ENCODE results near the gene SPRY2. TPM values are rescaled to one million over a fixed set of nuclear protein-coding genes. Genes with fewer than 3 reads are reported as not detected.

SPRY2 gene

GRCh38 chr13:80290591-80290990 is 50.3 kb downstream of the SPRY2 start:
- peaks cover 3% of the 10 kb centered on the region for H3K9me3 ChIP-seq (ENCODE audit: control insufficient read depth, low read length)
- H2AFZ ChIP-seq (ENCODE audit: low read depth, low read length) = no peak overlapping the region
- H3K27ac ChIP-seq (ENCODE audit: low read length, poor library complexity, severe bottlenecking) = no peak overlapping the region
- no peak for DNase-seq
- H2BK5ac ChIP-seq (ENCODE audit: low read depth, low read length, poor library complexity, severe bottlenecking) = no peak overlapping the region
- no peak overlapping the region for H3K4me2 ChIP-seq (ENCODE audit: low read length, poor library complexity, severe bottlenecking)
- no peak overlapping the region for H2BK15ac ChIP-seq (ENCODE audit: low read depth, poor library complexity, severe bottlenecking)
- H2AK5ac ChIP-seq (ENCODE audit: low read length, severe bottlenecking) = no peak overlapping the region
- H2BK12ac ChIP-seq (ENCODE audit: low read length in 2 of 2) = no peak overlapping the region
- H3K4ac ChIP-seq (ENCODE audit: low read depth in 1 of 2, low read length in 2 of 2) = no peak overlapping the region
- no peaks in the 10 kb centered on the region for H3K79me1 ChIP-seq (replicated peaks; ENCODE audit: low read length, poor library complexity, severe bottlenecking)
- no peaks in the 10 kb centered on the region for H3K36me3 ChIP-seq (ENCODE audit: control insufficient read depth in 1 of 2, insufficient read depth in 2 of 2, low read depth in 1 of 2, low read length in 2 of 2)
- no peak overlapping the region for H3K4me3 ChIP-seq (ENCODE audit: insufficient read depth in 1 of 2, low read depth in 1 of 2, low read length in 2 of 2)
- no peaks in the 10 kb centered on the region for H3K27me3 ChIP-seq (ENCODE audit: control insufficient read depth in 1 of 2, insufficient read depth in 1 of 2, low read length in 2 of 2)
- H4K8ac ChIP-seq (ENCODE audit: low read length) = no peak overlapping the region
- H2BK120ac ChIP-seq (ENCODE audit: low read depth, low read length) = no peak overlapping the region
- no peak overlapping the region for H3K14ac ChIP-seq (ENCODE audit: low read length in 2 of 2)
- no CpG with 5 or more reads among the region's 1 CpG for WGBS
- H3K23ac ChIP-seq (ENCODE audit: low read length in 2 of 2) = no peak overlapping the region
- H3K4me1 ChIP-seq (ENCODE audit: control insufficient read depth, insufficient read depth, low read depth, low read length) = no peaks in the 10 kb centered on the region
- H3K9ac ChIP-seq (ENCODE audit: low read length) = no peak overlapping the region
- H4K91ac ChIP-seq (ENCODE audit: low read length) = no peak overlapping the region
- H3K18ac ChIP-seq (ENCODE audit: low read depth in 1 of 2, low read length in 2 of 2) = no peak overlapping the region

Small RNA genes lying within 50 kb of the gene (small RNA-seq; reads per million reads assigned to genes)
- not detected for gene RNU6-61P (ENCODE audit: low read depth)

Measured in mesenchymal stem cell (in vitro differentiated cells and primary cell).